Colonic mucosa (tissue), 4 donors: ENCODE results near the gene SHISA6. TPM values are rescaled to one million over a fixed set of nuclear protein-coding genes. Genes with fewer than 3 reads are reported as not detected.

Experiments used
- DNase-seq: peaks from one replicate; pipeline ENCODE4 v3.0.0-alpha.2; 2020
- H3K27ac ChIP-seq: fragments of 200-600 bp; one replicate; pipeline ENCODE4 v1.8.0; 2021
- H3K27me3 ChIP-seq: fragments of 200-600 bp; one replicate; pipeline ENCODE4 v1.8.0; 2021
- H3K36me3 ChIP-seq: fragments of 200-600 bp; one replicate; pipeline ENCODE4 v1.8.0; 2021
- H3K4me1 ChIP-seq: fragments of 200-600 bp; one replicate; pipeline ENCODE4 v1.8.0; 2021; ENCODE audit warnings: mild to moderate bottlenecking
- H3K4me3 ChIP-seq: fragments of 200-600 bp; one replicate; pipeline ENCODE4 v1.8.0; 2021
- H3K9ac ChIP-seq, 2 donors: one replicate each; pipeline ENCODE4 v1.7.0; 2013; ENCODE audit warnings: control low read depth in 2 of 2, low read depth in 2 of 2, low read length in 2 of 2
- H3K9me3 ChIP-seq: fragments of 200-600 bp; one replicate; pipeline ENCODE4 v1.8.0; 2021
- CTCF ChIP-seq: fragments of 200-600 bp; IDR thresholded peaks from one replicate; pipeline ENCODE4 v1.8.0; 2022; ENCODE audit warnings: antibody characterized with exemption, mild to moderate bottlenecking
- intact Hi-C: fragments of 100-400 bp; cut with DNase I; formaldehyde crosslinking; loops from one replicate; pipeline ENCODE4 v1.14.1; 2022
- total RNA-seq, 2 donors: library from RNA; stranded (reverse); fragmentation: NEBNext Ultra II Directional in 1 of 2; extraction: Animal tissue kit (Norgen Biotek cat#: 25700) in 1 of 2; gene quantifications; one replicate each; pipeline ENCODE4 v1.2.1, GENCODE V29; 2021
- donor health status: healthy.
- donor health status: DM: no; HTN: no; CAD: no.
- donor health status: DM: no; HTN: no; CAD: no.

Gene SHISA6
- total RNA-seq, 2 donors from 2014 or later = 0.45 to 0.59 TPM

GRCh38 chr17:11380761-11381160, 139.7 kb downstream of the SHISA6 start:
- intact Hi-C loops = no loop called here
- Histone ChIP-seq H3K27ac (no peak overlapping the region), H3K36me3 (no peaks in the 10 kb centered on the region), H3K9me3 (no peaks in the 10 kb centered on the region), H3K9ac (no peak overlapping the region), H3K4me3 (no peak overlapping the region), H3K4me1 (no peaks in the 10 kb centered on the region), H3K27me3 (no peaks in the 10 kb centered on the region)
- DNase-seq = no peak
- TF ChIP-seq CTCF = no peak

- no peak for DNase-seq
- intact Hi-C loops = no loop called here
- no peak for TF ChIP-seq CTCF
- Histone ChIP-seq H3K9ac (no peak overlapping the region), H3K27me3 (no peaks in the 10 kb centered on the region), H3K27ac (no peak overlapping the region), H3K36me3 (no peaks in the 10 kb centered on the region), H3K9me3 (no peaks in the 10 kb centered on the region), H3K4me3 (no peak overlapping the region), H3K4me1 (no peaks in the 10 kb centered on the region)
These were observed 142.1 kb downstream of the SHISA6 start for GRCh38 chr17:11383157-11383556.

GRCh38 chr17:11384131-11384530, 143.1 kb downstream of the SHISA6 start:
- Histone ChIP-seq H3K4me1 (no peaks in the 10 kb centered on the region), H3K27me3 (no peaks in the 10 kb centered on the region), H3K27ac (no peak overlapping the region), H3K36me3 (no peaks in the 10 kb centered on the region), H3K9me3 (no peaks in the 10 kb centered on the region), H3K4me3 (no peak overlapping the region), H3K9ac (no peak overlapping the region)
- TF ChIP-seq CTCF = no peak
- no peak for DNase-seq
- intact Hi-C loops = no loop called here

- no peak for DNase-seq
- H3K27ac ChIP-seq = no peak overlapping the region
- no peaks in the 10 kb centered on the region for H3K36me3 ChIP-seq
- H3K9me3 ChIP-seq = no peaks in the 10 kb centered on the region
- H3K27me3 ChIP-seq = no peaks in the 10 kb centered on the region
- H3K4me1 ChIP-seq = no peaks in the 10 kb centered on the region
- no peak for TF ChIP-seq CTCF
- no peak overlapping the region for H3K9ac ChIP-seq
- H3K4me3 ChIP-seq = no peak overlapping the region
- intact Hi-C loops = no loop called here
These were observed 146.6 kb downstream of the SHISA6 start for GRCh38 chr17:11387610-11388009.

GRCh38 chr17:11388054-11388453, 147.0 kb downstream of the SHISA6 start:
- Histone ChIP-seq H3K36me3 (no peaks in the 10 kb centered on the region), H3K9me3 (no peaks in the 10 kb centered on the region), H3K4me3 (no peak overlapping the region), H3K27me3 (no peaks in the 10 kb centered on the region), H3K27ac (no peak overlapping the region), H3K4me1 (no peaks in the 10 kb centered on the region), H3K9ac (no peak overlapping the region)
- intact Hi-C loops = no loop called here
- TF ChIP-seq CTCF = no peak
- no peak for DNase-seq

- no peaks in the 10 kb centered on the region for H3K4me1 ChIP-seq
- no peaks in the 10 kb centered on the region for H3K9me3 ChIP-seq
- H3K36me3 ChIP-seq = no peaks in the 10 kb centered on the region
- H3K27me3 ChIP-seq = no peaks in the 10 kb centered on the region
- DNase-seq = no peak
- TF ChIP-seq CTCF = no peak
- intact Hi-C loops = no loop called here
- no peak overlapping the region for H3K27ac ChIP-seq
- H3K4me3 ChIP-seq = no peak overlapping the region
- H3K9ac ChIP-seq = no peak overlapping the region
These were observed 148.6 kb downstream of the SHISA6 start for GRCh38 chr17:11389583-11389982.
